ENCODE results near the gene MOCS3. TPM values are rescaled to one million over a fixed set of nuclear protein-coding genes. Genes with fewer than 3 reads are reported as not detected.

The MOCS3 gene, protein sequence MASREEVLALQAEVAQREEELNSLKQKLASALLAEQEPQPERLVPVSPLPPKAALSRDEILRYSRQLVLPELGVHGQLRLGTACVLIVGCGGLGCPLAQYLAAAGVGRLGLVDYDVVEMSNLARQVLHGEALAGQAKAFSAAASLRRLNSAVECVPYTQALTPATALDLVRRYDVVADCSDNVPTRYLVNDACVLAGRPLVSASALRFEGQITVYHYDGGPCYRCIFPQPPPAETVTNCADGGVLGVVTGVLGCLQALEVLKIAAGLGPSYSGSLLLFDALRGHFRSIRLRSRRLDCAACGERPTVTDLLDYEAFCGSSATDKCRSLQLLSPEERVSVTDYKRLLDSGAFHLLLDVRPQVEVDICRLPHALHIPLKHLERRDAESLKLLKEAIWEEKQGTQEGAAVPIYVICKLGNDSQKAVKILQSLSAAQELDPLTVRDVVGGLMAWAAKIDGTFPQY
- total RNA-seq (2022; extraction: Qiagen RNA extraction) = 5.9 to 6.5 TPM (median 6.4 TPM) in 5 replicates

DNA sequence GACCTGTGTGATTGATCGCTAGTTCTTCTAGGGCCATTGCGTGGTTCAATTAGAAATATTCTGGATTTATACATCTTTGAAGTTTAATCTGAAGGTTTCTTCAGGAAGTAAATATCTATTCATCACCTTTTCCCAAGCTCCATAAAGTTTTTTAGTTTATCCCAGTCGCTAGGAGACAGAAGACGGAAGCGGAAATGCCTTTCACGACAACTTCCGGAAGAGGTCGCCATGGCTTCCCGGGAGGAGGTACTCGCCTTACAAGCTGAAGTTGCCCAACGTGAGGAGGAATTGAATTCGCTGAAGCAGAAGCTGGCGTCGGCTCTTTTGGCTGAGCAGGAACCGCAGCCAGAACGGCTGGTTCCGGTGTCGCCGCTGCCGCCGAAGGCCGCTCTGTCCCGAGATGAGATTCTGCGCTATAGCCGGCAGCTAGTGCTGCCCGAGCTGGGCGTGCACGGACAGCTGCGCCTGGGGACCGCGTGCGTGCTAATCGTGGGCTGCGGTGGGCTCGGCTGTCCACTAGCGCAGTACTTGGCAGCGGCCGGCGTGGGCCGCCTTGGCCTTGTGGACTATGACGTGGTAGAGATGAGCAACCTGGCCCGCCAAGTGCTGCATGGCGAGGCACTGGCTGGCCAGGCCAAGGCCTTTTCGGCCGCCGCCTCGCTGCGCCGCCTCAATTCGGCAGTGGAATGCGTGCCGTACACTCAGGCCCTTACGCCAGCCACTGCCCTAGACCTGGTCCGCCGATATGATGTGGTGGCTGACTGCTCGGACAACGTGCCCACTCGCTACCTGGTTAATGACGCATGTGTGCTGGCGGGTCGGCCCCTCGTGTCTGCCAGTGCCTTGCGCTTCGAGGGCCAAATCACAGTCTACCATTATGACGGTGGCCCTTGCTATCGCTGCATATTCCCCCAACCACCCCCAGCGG, at the start of gene MOCS3:
Gene MOCS3, plus strand, starts transcription at position 204 of the 928 bp plus-strand sequence. Its CDS starts 25 bp downstream, at position 229.

DNA sequence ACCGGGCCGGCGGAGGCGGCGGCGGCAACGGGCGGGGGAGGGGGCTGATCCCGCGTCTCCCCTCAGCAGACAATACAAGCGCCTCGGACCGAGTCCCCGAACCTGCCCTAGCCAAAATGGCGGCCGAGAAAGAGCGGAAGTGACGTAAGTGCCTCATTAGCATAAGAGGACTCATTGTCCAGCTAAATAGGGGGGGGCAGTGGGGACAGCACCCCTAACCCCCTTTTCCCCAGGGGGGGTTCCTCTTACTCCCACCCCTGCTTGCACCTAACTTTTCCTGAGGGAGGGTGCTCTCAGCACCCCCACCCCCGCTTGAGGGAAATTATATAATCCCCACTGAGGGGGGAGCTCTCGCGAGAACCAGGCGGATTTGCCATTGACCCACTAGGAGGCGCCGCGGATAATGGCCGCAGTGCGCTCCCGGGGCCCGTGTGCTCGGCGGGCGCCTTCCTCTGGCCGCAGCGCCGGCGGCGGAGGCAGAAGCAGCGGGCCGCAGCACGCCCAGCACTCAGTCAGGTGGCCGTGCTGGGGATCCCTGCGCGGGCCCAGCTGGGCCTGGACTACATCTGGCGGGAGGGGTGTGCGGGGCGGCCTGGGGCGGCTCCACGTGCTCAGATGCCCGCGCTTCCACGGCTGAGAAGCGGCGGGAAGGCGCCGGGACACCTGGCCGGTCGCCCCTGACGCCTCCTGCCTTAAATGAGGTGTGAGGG, 27.2 kb upstream of the MOCS3 start, which contains the start of gene ADNP:
Gene ADNP, minus strand, starts transcription at position 132 of the 710 bp plus-strand sequence. CDS start 27,441 bp downstream, outside the sequence.

DNA sequence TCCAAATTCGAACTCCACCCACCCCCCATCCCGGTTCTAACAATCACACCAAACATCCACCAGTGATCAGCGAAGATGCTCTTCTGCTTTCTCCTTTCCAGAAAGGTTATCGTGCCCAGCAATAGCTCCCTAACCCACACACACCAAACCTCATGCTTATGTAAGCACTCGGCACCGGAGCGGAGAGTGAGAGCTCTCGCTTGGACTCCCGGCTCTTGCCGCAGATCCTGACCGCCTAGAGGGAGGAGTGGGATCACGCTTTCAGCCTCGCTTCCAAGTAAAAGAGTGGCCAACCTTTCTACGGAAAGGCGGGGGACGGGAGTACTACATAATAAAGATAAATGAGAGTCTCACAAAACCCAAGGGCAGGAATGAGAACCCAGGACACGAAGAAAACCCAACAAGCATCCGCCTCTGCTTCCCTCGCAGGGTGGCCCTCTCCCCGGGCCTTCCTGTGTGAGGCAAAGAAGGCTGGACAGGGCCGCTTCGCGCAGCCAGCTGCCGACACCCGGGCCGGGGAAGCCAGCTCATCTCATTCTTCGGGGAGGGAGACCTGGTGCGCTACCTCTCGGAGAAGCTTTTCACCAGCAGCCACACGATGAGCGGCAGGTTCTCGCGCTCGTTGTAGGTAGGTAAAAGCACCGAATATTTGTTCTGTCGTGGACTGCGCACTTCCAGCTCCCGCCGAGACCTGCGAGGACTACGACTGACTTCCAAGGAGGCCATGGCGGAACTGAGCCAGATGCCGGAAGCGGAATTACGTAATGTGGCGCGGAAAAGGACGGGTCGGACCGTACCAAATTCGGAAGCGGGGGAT, 612 bp upstream of the MOCS3 start, which contains the start of gene DPM1:
Gene DPM1, minus strand, starts transcription at position 735 of the 817 bp plus-strand sequence. Its CDS starts 9 bp downstream, at position 726.

Other genes with a start within 250 kb of the MOCS3 start
- 3.7 to 5.1 TPM (median 4.5 TPM) in 5 replicates for gene PARD6B, start 227.2 kb upstream of the MOCS3 start, total RNA-seq (2022; extraction: Qiagen RNA extraction)
- 26.9 to 30.2 TPM (median 27.1 TPM) in 5 replicates for gene BCAS4, start 163.8 kb upstream of the MOCS3 start, total RNA-seq (2022; extraction: Qiagen RNA extraction)
- 45.3 to 51.6 TPM (median 48.2 TPM) in 5 replicates for gene ADNP, start 27.4 kb upstream of the MOCS3 start, total RNA-seq (2022; extraction: Qiagen RNA extraction)
- gene DPM1, start 286 bp upstream of the MOCS3 start, total RNA-seq (2022; extraction: Qiagen RNA extraction) = 70.4 to 97.3 TPM (median 73.6 TPM) in 5 replicates
- 28.9 to 52.5 TPM (median 34.4 TPM) in 5 replicates for gene KCNG1, start 64.3 kb downstream of the MOCS3 start, total RNA-seq (2022; extraction: Qiagen RNA extraction)

Measured in A549 treated with dexamethasone at 1 μM for 4 hours (cell line).